CD4-positive, alpha-beta T cell treated with Interleukin-4 for 1 hour (primary cell): ENCODE measurements around the gene PTPRH.

Source experiments
- DNase-seq, 2 donors: peaks; one replicate each; pipeline ENCODE4 v3.0.0-alpha.2; 2020 to 2022

PTPRH gene, protein sequence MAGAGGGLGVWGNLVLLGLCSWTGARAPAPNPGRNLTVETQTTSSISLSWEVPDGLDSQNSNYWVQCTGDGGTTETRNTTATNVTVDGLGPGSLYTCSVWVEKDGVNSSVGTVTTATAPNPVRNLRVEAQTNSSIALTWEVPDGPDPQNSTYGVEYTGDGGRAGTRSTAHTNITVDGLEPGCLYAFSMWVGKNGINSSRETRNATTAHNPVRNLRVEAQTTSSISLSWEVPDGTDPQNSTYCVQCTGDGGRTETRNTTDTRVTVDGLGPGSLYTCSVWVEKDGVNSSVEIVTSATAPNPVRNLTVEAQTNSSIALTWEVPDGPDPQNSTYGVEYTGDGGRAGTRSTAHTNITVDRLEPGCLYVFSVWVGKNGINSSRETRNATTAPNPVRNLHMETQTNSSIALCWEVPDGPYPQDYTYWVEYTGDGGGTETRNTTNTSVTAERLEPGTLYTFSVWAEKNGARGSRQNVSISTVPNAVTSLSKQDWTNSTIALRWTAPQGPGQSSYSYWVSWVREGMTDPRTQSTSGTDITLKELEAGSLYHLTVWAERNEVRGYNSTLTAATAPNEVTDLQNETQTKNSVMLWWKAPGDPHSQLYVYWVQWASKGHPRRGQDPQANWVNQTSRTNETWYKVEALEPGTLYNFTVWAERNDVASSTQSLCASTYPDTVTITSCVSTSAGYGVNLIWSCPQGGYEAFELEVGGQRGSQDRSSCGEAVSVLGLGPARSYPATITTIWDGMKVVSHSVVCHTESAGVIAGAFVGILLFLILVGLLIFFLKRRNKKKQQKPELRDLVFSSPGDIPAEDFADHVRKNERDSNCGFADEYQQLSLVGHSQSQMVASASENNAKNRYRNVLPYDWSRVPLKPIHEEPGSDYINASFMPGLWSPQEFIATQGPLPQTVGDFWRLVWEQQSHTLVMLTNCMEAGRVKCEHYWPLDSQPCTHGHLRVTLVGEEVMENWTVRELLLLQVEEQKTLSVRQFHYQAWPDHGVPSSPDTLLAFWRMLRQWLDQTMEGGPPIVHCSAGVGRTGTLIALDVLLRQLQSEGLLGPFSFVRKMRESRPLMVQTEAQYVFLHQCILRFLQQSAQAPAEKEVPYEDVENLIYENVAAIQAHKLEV

GRCh38 chr19:55208880-55209692 is at the start of gene PTPRH:
TSS of gene PTPRH (minus strand) at chr19:55209501. CDS start at chr19:55209433, 68 bp downstream.
- no peak for DNase-seq

DNA sequence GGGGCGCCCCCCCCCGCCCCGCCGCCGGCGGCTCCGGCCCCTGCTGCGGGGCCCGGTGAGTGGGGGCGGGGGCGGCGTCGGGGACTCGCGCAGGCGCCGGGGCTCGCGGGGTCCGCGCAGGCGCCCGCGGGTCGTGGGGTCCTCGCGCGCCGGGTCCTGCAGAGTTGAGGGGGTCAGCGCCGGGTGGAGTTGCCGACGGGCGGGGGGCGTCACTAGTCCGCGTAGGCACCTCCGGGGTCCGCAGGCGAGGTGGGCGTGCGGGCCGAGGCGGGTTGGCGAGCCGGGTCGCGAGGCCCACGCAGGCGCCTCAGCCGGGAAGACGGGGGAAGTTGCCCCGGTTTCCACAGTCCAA is 49.2 kb upstream of the PTPRH start:
- peak; percentile 40 to 57 for DNase-seq

DNA sequence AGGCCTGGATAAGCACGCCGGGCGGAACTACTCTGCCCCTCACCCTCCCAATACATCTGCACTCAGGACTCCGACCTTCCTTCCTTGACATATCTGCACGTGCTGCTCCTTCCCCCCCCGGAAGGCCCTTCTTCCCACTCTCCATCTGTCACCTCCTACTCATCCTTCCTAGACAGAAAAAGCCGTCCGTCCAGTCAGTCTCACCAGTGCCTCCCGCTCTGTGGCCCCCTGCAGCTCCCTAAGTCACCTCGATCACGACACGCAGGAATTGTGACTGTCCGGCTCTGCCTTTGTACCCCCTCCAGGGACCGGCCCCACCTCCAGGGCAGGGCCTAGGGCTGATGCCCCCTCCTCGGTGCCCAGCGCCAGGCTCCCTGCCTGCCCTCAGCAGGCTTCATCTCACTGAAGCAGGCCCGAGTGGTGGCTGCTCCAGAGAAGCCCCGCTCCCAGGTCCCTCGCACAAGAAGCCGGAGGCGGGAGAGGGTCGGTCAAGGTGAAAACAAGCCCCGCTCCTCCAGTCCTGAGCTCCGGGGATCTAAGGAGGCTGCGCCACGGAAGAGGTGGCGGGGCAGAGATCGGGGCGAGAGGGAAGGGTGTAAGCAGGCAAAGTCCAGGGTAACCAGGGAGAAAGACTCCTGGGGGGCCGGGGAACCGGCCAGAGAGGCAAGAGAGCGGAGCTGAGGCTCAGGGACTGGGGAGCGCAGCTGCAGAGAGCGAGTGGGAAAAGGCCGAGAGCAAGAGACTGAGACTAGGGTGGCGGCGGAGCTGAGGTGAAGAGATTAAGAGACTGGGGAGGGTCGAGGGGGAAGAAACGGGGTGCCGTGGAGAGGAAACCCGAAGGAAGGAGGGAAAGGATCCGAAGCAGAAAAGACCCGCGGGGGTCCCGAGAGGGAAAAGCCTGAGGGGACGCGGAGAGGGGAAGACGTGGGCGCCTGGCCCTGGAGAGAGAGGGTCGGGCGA is 48.4 kb upstream of the PTPRH start:
- peak in 1 of 2 donors; percentile 19 for DNase-seq

- peak in 1 of 2 donors; percentile 13 for DNase-seq
These were observed 47.5 kb upstream of the PTPRH start for GRCh38 chr19:55256562-55257460.

- peak; percentile 52 to 59 for DNase-seq
These were observed 46.5 kb upstream of the PTPRH start for GRCh38 chr19:55255618-55256423.

DNA sequence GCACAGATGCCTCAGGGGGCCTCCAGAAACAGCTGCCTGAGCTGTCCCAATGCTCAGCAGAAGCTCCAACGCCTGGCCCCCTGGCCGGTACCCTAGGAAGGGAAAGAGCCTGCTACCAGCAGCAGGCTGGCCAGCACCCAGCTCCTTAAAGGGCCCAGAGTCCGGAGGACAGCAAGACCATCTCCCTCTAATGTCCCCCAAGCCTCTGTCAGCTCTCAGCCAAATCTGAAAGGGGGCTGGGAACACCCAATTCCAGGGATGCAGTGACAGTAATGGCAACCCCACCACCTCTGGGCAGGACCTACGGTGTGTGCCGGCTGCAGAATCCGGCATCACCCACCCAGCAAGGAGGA is 45.3 kb upstream of the PTPRH start:
- no peak for DNase-seq

DNA sequence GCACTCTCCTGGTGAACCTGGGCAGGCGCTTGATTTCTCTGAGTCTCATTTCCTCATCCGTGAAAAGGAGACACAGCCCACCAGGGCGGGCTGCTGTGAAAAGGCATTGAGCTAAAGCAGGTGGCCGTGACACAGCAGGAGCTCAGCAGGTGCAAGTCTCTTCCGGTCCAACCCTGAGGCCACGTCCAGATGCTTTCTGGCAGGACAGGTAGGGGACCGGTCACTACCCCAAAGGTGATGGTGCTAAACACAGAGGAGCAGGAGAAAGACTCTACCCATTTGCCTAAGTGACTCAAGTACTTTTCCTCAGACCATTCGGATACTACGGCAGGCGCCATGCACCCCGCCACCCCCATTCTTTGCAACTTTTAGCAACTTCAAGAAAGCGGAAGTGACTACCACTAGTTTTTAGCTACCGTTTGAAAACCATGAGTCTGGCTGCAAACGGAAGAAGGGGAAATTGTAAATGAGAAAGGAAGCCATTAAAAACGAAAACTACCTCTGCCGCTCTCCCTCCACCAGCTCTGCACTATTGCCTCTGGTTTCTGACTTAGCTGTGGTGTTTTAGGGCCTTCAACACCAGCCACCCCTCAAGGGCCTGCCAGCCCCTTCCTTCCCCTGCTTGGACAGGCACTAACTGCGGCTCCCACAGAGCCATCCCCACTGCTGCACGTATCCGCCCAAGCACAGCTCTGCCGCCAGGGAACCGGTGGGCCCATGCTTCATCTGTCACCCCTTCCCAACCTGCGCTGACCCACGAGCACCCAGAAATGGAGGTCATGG is 44.7 kb upstream of the PTPRH start:
- DNase-seq: peak; percentile 72 to 78

DNA sequence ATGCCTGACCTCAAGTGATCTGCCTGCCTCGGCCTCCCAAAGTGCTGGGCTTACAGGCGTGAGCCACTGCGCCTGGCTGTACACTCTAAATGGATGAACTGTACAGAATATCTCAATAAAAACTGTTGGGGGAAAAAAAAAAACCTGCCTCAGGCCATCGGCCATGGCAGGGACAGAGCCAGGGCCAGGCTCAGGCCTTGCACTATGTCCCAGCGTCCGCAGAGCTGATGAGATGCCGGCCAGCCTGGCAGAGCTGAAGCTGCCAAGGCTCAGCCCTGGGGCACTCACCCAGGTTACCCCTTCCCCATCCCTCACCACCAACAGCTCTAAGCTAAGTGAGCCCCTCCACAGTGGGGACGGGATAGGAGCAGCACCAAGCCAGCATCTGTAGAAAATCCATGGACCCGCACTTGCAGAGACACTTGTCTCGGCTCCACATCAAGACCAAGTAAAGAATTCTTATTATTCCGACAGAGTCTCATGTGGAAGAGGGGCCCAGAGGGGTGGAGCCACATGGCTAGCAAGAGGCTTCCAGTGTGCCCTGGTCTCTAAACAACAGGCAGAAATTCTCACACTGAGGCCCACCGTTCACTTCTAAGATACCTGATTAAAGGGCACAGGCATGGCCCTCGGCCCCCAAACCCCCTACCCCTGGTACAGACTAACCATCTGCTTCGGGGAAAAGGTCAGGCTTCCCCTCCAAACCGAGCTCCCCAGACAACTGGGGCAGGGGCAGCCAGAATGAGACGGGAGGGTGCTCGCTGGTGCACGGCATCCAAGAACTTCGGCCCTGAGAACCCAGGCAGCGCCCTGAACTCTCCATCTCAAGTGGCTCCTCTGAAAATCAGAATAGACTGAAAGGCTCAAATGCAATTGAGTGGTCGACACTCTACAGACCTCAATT is 43.7 kb upstream of the PTPRH start:
- DNase-seq: no peak

DNA sequence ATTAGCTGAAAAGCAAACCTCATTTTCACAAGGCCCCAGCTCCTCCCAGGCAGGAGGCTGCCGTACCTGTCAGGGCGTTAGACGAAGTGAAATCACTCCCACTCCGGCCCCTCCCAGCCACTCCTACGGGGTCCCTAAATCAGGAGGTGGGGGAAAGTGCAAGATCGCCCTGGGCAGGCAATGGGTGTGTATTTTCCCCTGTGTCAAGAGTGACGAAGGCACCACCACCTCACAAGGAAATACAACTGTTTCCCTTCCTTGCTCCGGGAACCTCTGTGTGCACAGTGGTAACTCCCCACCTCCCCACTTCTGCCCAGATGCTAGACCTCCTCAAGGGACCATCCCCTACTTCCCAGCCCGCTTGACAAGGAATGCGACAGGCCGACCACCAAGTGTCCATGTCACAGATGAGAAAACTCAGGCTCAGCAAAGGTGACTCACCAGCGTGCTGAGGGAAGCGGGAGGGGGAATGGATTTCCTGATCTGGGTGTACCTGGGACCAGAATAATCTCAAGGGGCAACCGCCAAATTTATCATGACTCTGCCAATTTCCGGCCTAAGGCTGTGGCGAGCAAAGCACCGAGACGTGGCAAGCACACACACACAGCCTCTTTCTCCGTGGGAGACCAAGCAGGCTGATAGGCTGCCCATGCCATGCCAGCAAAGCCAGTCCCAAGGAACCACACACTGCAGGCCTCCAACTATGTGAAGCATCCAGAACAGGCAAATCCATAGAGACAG is 42.2 kb upstream of the PTPRH start:
- peak; percentile 43 to 57 for DNase-seq

DNA sequence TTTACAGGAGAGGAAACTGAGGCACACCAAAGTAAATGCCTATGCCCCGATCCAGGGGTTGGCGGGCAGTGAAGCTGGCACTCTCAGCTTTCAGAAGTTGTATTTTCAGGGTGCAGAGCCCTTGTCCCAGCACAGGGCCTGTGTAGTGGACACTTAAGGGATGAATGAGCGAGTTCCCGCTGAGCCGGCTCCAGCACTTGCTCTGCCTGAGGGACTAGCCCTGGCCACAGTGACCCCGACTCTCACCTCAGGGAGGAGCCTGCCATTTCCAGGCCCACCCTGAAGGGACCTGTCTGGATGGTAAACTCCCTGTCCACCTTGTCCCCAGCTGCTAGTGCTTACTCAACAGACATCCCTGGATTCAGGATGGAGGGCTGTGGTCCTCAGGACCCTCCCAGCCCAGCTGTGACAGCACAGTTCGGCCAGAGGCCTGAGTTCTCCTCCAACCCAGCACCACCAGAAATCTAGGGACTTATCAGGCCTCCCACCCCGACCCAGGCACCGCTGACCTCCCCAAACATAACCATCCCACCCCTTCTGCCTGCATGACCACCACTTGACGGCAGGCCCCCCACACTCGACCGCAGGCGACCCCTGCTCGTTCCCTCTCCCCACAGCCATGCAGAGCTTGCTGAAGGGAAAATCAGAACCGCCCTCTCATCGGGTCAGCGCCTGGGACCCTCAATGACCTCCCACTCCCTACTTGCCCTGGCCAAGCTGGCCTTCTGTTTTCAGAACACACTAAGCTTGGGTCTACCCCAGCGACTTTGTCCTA is 41.1 kb upstream of the PTPRH start:
- DNase-seq: no peak

GRCh38 chr19:55249841-55250240 is 40.5 kb upstream of the PTPRH start:
- no peak for DNase-seq

GRCh38 chr19:55248704-55249103 is 39.4 kb upstream of the PTPRH start:
- no peak for DNase-seq

DNA sequence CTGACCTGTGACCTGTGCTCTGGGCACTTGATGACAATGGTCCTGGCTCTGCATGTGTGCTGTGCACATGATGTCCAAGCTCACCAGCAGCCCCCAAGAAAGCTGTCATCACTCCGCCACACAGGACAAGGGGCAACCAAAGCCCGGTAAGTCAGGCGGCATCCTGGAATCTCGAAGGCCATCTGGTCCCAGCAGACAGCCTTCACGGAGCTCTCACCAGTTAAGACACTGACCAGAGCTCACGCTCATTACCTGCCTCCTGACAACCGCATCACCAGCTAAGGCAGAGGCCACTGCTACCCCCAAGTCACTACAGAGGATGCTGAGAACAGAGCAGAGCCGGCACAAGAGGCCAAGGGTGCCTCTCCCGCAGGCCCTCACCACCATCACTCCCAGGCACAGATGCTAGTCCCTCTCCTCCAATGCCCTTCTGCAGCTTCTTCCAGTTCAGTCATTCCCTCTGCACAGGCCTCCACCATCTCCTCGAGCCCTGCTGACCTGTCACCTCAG is 38.9 kb upstream of the PTPRH start:
- no peak for DNase-seq

DNA sequence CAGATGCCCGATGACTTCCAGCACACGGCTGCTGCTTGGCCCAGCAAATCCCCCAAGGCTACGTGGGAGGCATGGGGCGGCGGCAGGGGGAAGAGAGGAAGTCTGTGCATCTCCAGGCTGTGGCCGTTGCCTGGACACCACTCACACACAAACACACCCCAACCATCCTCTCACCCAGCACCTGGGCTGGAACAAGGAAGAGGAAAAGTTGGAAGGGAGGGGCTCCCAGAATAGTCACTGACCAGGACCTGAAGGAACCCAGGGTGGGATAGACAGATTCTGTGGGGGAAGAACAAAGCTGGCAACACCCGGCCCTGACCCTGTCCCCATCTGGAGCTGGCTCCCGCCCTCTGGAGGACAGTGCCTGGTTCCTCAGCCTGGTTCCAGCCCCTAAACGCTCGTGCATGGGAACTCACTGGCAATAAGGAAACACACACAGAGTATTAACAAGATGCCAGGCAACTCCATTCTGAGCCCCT is 38.4 kb upstream of the PTPRH start:
- DNase-seq: no peak
